Muscle layer of duodenum (tissue), 2 donors: ENCODE measurements around the gene EMC1.

Source experiments
- H3K27ac ChIP-seq: one replicate; pipeline ENCODE4 v1.7.0; 2013; ENCODE audit warnings: mild to moderate bottlenecking, low read length
- H3K27me3 ChIP-seq: one replicate; pipeline ENCODE4 v1.7.0; 2013; ENCODE audit warnings: low read depth, mild to moderate bottlenecking, control low read depth, low read length
- H3K36me3 ChIP-seq, 2 donors: one replicate each; pipeline ENCODE4 v1.7.0; 2013; ENCODE audit warnings: low read length in 2 of 2, control low read depth in 1 of 2, mild to moderate bottlenecking in 1 of 2; ENCODE audit not compliant: insufficient read depth in 2 of 2, control insufficient read depth in 1 of 2
- H3K4me1 ChIP-seq, 2 donors: one replicate each; pipeline ENCODE4 v1.7.0; 2013; ENCODE audit warnings: low read length in 2 of 2, mild to moderate bottlenecking in 2 of 2, control low read depth in 1 of 2, moderate library complexity in 1 of 2; ENCODE audit not compliant: insufficient read depth in 2 of 2, control insufficient read depth in 1 of 2
- H3K4me3 ChIP-seq, 2 donors: one replicate each; pipeline ENCODE4 v1.7.0; 2013; ENCODE audit warnings: low read length in 2 of 2, low read depth in 1 of 2, mild to moderate bottlenecking in 1 of 2
- H3K9me3 ChIP-seq, 2 donors: one replicate each; pipeline ENCODE4 v1.7.0; 2013; ENCODE audit warnings: low read length in 2 of 2, control low read depth in 1 of 2, mild to moderate bottlenecking in 1 of 2; ENCODE audit not compliant: control insufficient read depth in 1 of 2
- donor health status: healthy.

The EMC1 gene

DNA sequence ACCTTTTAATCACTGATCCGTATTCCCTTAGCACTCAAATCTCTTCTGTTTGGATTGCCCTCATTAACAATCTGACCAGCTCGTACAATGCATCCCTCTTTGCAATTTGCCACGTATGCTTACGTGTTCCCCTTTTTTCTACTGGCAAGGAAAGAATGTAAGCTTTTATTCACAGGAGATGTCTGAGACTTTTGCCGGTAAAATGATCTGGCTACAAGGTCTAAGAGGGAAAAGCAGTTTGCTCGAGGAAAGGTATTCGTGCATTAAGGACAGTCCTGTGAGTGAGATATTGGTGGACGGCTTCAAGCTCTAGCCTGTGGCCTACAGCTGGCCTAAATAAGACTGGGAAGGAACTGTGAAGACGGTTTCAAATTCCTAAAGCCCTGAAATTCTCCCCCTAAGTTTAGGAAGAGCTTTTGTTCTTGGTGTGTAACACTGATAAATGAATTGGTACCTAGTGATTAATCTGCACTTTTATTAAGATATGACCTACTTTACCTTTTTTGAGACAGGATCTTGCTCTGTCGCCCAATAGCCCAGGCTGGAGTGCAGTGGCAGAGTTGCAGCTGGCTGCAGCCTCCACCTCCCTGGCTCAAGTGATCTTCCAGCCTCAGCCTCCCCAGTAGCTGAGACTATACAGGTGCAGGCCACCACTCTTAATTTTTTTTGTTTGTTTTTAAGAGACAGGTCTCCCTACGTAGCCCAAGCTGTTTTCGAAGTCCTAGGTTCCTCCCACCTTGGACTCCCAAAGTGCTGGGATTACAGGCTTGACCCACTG, 40.4 kb downstream of the EMC1 start:
- H3K27me3 ChIP-seq, result no peaks in the 10 kb centered on the region
- peak overlapping the region; percentile 95 for H3K27ac ChIP-seq
- peak overlapping the region; percentile 87 to 93 for H3K4me3 ChIP-seq
- H3K36me3 ChIP-seq, result peaks cover 5 to 19% of the 10 kb centered on the region in 2 donors
- H3K9me3 ChIP-seq, result no peaks in the 10 kb centered on the region
- H3K4me1 ChIP-seq, result peaks cover 18 to 46% of the 10 kb centered on the region in 2 donors

DNA sequence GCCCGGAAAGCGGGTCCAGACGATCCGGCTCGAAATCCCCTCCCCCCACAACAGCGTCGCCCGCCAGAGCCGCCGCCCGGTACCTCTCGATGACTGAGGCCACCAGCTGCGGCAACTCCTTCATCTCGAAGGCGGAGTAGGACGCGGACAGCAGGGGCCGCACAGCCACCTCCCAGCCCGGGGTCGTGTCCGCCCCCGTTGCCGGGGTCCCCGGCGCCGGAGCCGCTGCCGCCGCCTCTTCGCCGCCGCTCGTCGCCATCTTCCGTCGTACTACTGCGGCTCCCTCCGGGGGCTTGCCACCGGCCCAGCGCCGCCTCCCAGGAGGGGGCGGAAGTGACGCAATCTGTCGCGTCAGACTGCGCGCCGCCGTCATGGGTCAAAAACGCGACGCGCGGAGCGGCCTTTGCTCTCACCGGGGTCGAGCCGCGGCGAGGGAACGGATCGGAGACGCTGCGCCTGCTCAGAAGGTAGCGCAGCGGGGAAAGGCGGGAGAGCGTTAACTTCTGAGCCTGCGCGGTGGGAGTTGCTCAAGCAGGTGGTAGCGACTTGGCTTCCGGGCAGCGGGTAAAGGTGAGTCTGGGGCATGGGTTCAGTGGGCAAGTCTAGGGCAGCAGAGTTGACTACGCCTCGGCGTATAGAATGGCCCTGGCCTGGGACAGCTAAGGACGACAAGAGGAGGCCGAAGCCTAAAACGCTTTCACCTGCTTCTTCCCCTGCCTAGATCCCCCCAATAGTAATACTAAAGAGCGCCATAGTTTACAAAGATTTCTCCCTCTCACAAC, 41.1 kb downstream of the EMC1 start, which contains the start of gene UBR4:
Gene UBR4 (minus strand): TSS at position 277 of the 782 bp plus-strand sequence. CDS start 18 bp downstream, at position 259.
- H3K4me3 ChIP-seq, result peak within 1 kb of the TSS; percentile 87 to 93
- peak within 1 kb of the TSS; percentile 95 for H3K27ac ChIP-seq
- H3K36me3 ChIP-seq, result peaks cover 5 to 19% of the 10 kb centered on the region in 2 donors
- H3K9me3 ChIP-seq, result no peaks in the 10 kb centered on the region
- peaks cover 18 to 53% of the 10 kb centered on the region in 2 donors for H3K4me1 ChIP-seq
- H3K27me3 ChIP-seq, result no peaks in the 10 kb centered on the region

- Histone ChIP-seq H3K9me3 (no peaks in the 10 kb centered on the region), H3K4me1 (peaks cover 18 to 59% of the 10 kb centered on the region in 2 donors), H3K36me3 (peaks cover 5 to 19% of the 10 kb centered on the region in 2 donors), H3K27me3 (no peaks in the 10 kb centered on the region), H3K4me3 (peak overlapping the region; percentile 87 to 93), H3K27ac (peak overlapping the region; percentile 95)
These were observed 41.8 kb downstream of the EMC1 start for GRCh38 chr1:19209439-19209989.

GRCh38 chr1:19208710-19209438, 42.5 kb downstream of the EMC1 start:
- no peaks in the 10 kb centered on the region for H3K9me3 ChIP-seq
- H3K36me3 ChIP-seq, result peaks cover 2 to 18% of the 10 kb centered on the region in 2 donors
- H3K4me1 ChIP-seq, result peaks cover 18 to 64% of the 10 kb centered on the region in 2 donors
- peak overlapping the region; percentile 87 to 93 for H3K4me3 ChIP-seq
- peak overlapping the region; percentile 95 for H3K27ac ChIP-seq
- no peaks in the 10 kb centered on the region for H3K27me3 ChIP-seq

DNA sequence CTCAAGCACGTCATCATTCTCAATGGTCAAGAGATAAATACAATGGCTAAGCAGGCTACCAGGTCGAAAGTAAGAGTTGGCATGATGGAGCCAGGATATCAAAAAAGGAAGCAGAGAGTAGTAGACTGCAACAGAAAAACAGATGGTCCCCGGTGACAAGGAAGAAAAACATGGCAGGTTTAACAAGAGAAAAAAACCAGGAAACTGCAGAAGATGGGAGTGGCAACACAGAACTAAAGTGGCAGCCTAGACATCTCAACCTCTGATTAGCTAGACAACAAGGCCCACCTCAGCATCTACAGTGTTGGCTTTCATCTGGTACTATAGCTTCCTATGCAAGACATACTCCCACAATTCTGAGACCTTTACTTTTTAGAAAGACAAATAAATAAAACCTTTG, 44.4 kb downstream of the EMC1 start:
- Histone ChIP-seq H3K9me3 (no peaks in the 10 kb centered on the region), H3K4me1 (peaks cover 14 to 77% of the 10 kb centered on the region in 2 donors), H3K4me3 (no peak overlapping the region), H3K27ac (no peak overlapping the region), H3K27me3 (no peaks in the 10 kb centered on the region), H3K36me3 (peaks cover 0 to 11% of the 10 kb centered on the region in 2 donors)

DNA sequence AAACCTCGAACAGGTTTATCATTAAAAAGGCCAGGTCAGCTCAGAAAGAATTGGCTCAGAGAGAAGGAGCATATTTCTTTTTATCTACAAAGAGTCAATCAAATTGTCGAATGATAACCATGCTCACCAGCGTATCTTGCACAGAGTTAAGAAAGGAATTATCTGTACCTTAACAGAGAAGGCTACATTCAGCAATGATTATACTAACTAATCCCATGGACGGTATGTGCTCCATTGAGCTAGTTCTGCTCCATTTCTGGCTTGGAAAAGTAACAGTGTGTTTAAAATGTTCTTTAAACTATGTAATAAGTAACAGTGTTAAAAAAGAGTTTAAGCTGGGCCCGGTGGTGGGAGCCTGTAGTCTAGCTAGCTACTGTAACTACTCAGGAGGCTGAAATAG, 45.5 kb downstream of the EMC1 start:
- Histone ChIP-seq H3K4me3 (no peak overlapping the region), H3K27me3 (no peaks in the 10 kb centered on the region), H3K36me3 (peaks cover 5 to 16% of the 10 kb centered on the region in 2 donors), H3K4me1 (peaks cover 14 to 73% of the 10 kb centered on the region in 2 donors), H3K27ac (no peak overlapping the region), H3K9me3 (no peaks in the 10 kb centered on the region)

GRCh38 chr1:19205403-19205802, 45.9 kb downstream of the EMC1 start:
- Histone ChIP-seq H3K4me3 (no peak overlapping the region), H3K27me3 (no peaks in the 10 kb centered on the region)

DNA sequence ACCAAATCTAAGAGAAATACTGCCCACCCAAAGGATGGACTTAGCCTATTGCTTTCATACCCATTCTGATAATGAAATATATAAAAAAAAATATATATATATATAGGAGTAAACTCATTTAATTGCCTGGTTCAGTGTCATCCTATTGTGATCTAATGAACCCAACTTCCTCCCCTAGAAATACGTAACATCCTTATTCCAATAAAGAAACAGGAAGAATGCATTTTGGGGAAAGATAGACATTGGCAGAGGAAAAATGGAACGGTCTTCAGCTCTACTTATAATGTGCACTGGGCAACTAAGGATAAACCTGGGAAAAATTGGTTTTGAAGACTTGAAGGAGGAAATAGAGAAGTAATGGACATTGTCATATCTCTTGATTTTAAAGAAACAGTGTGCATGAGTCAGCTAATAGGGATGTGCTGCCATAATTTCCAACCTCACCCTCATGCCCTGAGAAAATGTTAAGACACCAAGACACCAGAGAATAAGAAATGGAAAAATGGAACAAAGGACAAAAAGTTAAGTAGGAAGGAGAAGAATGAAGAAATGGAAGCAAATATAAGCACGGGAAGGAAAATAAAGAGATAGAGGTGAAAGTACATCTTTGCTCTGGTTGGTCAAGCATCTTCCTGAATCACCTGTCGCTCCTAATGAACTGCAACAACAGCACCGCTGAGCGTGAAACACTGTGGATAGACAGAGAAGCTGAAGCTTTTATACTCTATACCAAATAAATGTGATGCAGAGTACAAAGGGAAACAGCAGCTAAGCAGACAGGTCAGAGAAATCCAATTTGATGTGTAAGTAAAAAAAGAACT, 46.7 kb downstream of the EMC1 start:
- H3K27ac ChIP-seq, result no peak overlapping the region

More at GRCh38 chr1:19205403-19205802, 45.9 kb downstream of the EMC1 start:
- H3K27ac ChIP-seq, result no peak overlapping the region
- peaks cover 14 to 74% of the 10 kb centered on the region in 2 donors for H3K4me1 ChIP-seq
- H3K36me3 ChIP-seq, result peaks cover 5 to 18% of the 10 kb centered on the region in 2 donors
- no peaks in the 10 kb centered on the region for H3K9me3 ChIP-seq

DNA sequence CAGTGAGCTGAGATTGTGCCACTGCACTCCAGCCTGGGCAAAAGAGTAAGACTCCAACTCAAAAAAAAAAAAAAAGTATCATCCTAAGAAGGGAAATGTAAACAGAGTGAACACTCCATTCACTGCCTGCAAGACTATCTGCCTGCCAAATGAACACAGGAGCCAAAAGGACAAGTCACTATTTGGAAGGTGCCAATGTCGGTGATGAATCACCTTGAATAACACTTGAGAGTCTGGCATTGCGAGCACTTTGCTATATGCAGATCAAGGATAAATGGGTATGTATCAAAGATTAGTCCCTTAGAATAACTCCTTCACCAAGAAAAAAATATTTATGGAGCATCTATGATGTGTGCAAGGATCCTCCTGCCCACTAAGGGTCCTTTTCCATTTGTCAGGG, 47.9 kb downstream of the EMC1 start:
- H3K4me1 ChIP-seq, result peaks cover 6 to 84% of the 10 kb centered on the region in 2 donors
- H3K27ac ChIP-seq, result no peak overlapping the region
- H3K36me3 ChIP-seq, result peaks cover 17 to 21% of the 10 kb centered on the region in 2 donors
- no peaks in the 10 kb centered on the region for H3K9me3 ChIP-seq
- H3K4me3 ChIP-seq, result no peak overlapping the region
- H3K27me3 ChIP-seq, result no peaks in the 10 kb centered on the region

More for the DNA sequence above, 46.7 kb downstream of the EMC1 start:
- Histone ChIP-seq H3K27me3 (no peaks in the 10 kb centered on the region), H3K36me3 (peaks cover 9 to 17% of the 10 kb centered on the region in 2 donors), H3K4me1 (peaks cover 14 to 81% of the 10 kb centered on the region in 2 donors), H3K4me3 (no peak overlapping the region), H3K9me3 (no peaks in the 10 kb centered on the region)

GRCh38 chr1:19202396-19202795, 48.9 kb downstream of the EMC1 start:
- Histone ChIP-seq H3K9me3 (no peaks in the 10 kb centered on the region), H3K27me3 (no peaks in the 10 kb centered on the region), H3K4me1 (peaks cover 4 to 75% of the 10 kb centered on the region in 2 donors), H3K27ac (no peak overlapping the region), H3K4me3 (no peak overlapping the region), H3K36me3 (peaks cover 27 to 31% of the 10 kb centered on the region in 2 donors)
